SU-DHL-6 (cell line): ENCODE data around the gene ZCCHC3.

Experiments
- H2AFZ ChIP-seq: fragments of 200-600 bp; sonication (generic); 2 replicates; pipeline ENCODE4 v1.6.1; 2014; ENCODE audit warnings: low read depth, mild to moderate bottlenecking, moderate library complexity, mixed read lengths, antibody characterized with exemption, low read length; ENCODE audit not compliant: severe bottlenecking
- H3F3A ChIP-seq: fragments of 200-600 bp; shearing (Covaris generic); 2 replicates; pipeline ENCODE4 v1.6.0; 2016; ENCODE audit warnings: antibody characterized with exemption, mild to moderate bottlenecking; ENCODE audit not compliant: insufficient read depth
- H3K27ac ChIP-seq: fragments of 200-600 bp; sonication (generic); 2 replicates; pipeline ENCODE4 v1.5.1; 2016; ENCODE audit warnings: low read depth, mild to moderate bottlenecking, low read length, moderate library complexity, mixed read lengths
- H3K27me3 ChIP-seq: fragments of 200-600 bp; sonication (generic), shearing (Covaris generic); 2 replicates; pipeline ENCODE4 v1.6.0; 2014; ENCODE audit warnings: mild to moderate bottlenecking, low read length
- H3K36me3 ChIP-seq: fragments of 200-600 bp; sonication (generic); 2 replicates; pipeline ENCODE4 v1.6.1; 2014; ENCODE audit warnings: mild to moderate bottlenecking, low read length, mixed read lengths
- H3K4me2 ChIP-seq: fragments of 300-600, 200-600 bp; shearing (Covaris generic), sonication (generic); 2 replicates; pipeline ENCODE4 v1.6.0; 2014; ENCODE audit warnings: low read length, low read depth, mild to moderate bottlenecking; ENCODE audit not compliant: poor library complexity, severe bottlenecking
- H3K4me3 ChIP-seq: fragments of 200-600 bp; sonication (generic); 2 replicates; pipeline ENCODE4 v1.5.1; 2014; ENCODE audit warnings: antibody characterized with exemption, low read length, mild to moderate bottlenecking, mixed read lengths; ENCODE audit not compliant: insufficient read depth, poor library complexity, severe bottlenecking
- H3K79me2 ChIP-seq: fragments of 200-600 bp; sonication (generic); 2 replicates; pipeline ENCODE4 v1.6.1; 2014; ENCODE audit warnings: mild to moderate bottlenecking, low read length, moderate library complexity; ENCODE audit not compliant: insufficient read depth
- H3K9ac ChIP-seq: fragments of 200-600 bp; sonication (generic); 2 replicates; pipeline ENCODE4 v1.7.0; 2014; ENCODE audit warnings: mild to moderate bottlenecking, low read length
- H3K9me2 ChIP-seq: fragments of 200-600 bp; sonication (generic); replicated peaks from 2 replicates; pipeline ENCODE4 v1.6.1; 2014; ENCODE audit warnings: low read length; ENCODE audit not compliant: insufficient read depth
- H3K9me3 ChIP-seq: fragments of 200-600 bp; sonication (generic); 2 replicates; pipeline ENCODE4 v1.6.1; 2014; ENCODE audit warnings: low read length, mixed read lengths; ENCODE audit not compliant: insufficient read depth
- H4K20me1 ChIP-seq: fragments of 200-600 bp; sonication (generic); 2 replicates; pipeline ENCODE4 v1.6.1; 2014; ENCODE audit warnings: low read depth, mild to moderate bottlenecking, antibody characterized with exemption, low read length, moderate library complexity, mixed read lengths
- EZH2phosphoT487 ChIP-seq: fragments of 200-600 bp; sonication (generic), shearing (Covaris generic); conservative IDR thresholded peaks from 2 replicates; pipeline ENCODE4 v1.6.1; 2018; ENCODE audit warnings: mild to moderate bottlenecking, antibody characterized with exemption, low read length, moderate library complexity, mixed read lengths
- TF ChIP-seq, protein P1 (sequence below): fragments of 200-600 bp; sonication (generic); IDR thresholded peaks from one replicate; pipeline ENCODE4 v1.5.1; 2017; ENCODE audit warnings: antibody characterized with exemption, mild to moderate bottlenecking, low read length, moderate library complexity; ENCODE audit not compliant: insufficient read depth, poor library complexity, severe bottlenecking

ZCCHC3 gene

DNA sequence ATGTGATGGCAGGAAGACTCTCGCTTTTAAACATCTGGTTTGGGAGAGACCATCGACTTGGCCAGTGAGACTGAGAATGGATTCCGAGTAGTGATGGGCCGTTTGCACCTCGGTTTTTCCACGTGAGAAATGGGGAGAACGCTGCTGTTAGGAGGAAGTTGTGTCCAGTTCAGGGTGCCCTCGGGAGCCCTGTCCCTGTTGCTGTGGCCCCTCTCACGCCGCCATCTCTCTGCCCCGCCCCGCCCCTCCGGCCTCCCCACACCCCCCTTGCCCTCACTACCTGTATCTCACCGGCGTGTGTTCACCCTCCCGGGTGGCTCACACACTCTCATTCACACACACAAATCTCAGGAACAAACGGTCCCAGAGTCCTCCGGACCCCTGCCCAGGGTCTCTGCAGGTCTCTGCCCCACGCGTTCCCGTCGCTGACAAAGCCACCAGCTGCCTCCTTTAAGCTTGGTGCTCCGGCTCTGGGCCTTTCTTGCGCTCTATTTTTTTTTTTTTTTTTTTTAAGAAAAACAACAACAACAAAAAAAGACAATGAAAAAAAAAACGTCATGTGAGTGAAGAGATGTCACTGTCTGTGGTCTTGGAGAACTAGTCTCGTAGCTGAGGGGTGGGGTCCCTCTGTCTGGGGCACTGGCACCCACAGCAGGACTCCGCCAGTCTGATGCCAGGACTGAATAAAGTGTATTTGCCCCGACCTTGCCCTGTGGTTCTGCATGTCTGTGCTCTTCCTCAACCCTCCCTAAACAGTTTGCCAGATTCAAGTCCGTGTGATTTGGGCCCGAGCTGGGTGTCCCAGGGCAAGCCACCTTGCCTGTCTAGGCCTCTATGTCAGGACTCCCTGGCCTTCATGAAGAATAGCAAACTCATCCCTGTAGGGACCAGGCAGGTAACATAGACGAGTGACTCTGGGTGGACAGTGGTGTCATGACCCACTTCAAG is 30.9 kb downstream of the ZCCHC3 start:
- Histone ChIP-seq H3K4me3 (peak overlapping the region; percentile 84), H3K79me2 (peaks cover 11% of the 10 kb centered on the region; the same call in 1 of the 2 replicates), H3K9me3 (no peaks in the 10 kb centered on the region), H3K27ac (peak overlapping the region; percentile 89), H4K20me1 (no peaks in the 10 kb centered on the region), H3K9ac (peak overlapping the region; percentile 85), H2AFZ (no peak overlapping the region), H3K36me3 (no peaks in the 10 kb centered on the region), H3K4me2 (peak overlapping the region; percentile 92), H3F3A (peaks cover 22% of the 10 kb centered on the region), H3K27me3 (no peaks in the 10 kb centered on the region), H3K9me2 (no peaks in the 10 kb centered on the region)
- no peak for TF ChIP-seq EZH2phosphoT487
- TF ChIP-seq, protein P1, sequence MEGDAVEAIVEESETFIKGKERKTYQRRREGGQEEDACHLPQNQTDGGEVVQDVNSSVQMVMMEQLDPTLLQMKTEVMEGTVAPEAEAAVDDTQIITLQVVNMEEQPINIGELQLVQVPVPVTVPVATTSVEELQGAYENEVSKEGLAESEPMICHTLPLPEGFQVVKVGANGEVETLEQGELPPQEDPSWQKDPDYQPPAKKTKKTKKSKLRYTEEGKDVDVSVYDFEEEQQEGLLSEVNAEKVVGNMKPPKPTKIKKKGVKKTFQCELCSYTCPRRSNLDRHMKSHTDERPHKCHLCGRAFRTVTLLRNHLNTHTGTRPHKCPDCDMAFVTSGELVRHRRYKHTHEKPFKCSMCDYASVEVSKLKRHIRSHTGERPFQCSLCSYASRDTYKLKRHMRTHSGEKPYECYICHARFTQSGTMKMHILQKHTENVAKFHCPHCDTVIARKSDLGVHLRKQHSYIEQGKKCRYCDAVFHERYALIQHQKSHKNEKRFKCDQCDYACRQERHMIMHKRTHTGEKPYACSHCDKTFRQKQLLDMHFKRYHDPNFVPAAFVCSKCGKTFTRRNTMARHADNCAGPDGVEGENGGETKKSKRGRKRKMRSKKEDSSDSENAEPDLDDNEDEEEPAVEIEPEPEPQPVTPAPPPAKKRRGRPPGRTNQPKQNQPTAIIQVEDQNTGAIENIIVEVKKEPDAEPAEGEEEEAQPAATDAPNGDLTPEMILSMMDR: no peak

DNA sequence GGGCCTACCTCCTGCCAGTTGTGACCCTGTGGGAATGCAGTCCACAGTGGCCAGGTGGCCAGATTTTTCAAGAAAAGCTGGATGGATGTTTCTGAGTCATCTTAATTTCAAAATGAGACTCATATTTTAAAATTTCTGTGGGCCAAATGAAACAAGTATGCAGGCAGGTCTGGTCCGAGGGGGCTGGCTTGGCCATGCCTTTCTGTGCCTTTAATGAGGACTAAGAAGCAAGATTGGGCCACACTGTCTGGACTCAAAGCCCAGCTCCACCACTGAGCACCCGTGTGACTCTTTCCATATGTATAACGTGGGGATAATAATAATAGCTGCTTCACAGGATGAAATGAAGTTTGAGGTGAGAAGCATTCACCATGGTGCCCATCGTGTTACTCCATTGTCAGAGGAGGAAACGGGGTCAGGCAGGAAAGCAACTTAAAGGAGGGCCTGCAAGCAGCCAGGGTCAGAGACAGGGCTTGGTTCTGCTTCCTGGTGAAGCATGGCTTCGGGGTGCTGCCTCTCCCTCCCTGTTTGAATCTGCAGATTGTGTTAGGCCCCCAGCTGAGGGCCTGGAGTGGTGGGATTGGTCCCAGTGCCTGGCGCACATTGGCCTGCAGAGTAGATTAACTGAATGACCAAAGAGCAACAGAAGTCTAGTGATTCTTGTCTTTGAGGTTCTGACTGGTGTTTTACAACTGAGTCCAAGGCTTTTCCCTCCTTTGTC is 31.8 kb downstream of the ZCCHC3 start:
- no peak for TF ChIP-seq EZH2phosphoT487
- TF ChIP-seq, protein P1: no peak
- Histone ChIP-seq H3K4me2 (peak overlapping the region; percentile 92), H3K9me2 (no peaks in the 10 kb centered on the region), H3K9me3 (no peaks in the 10 kb centered on the region), H3K27me3 (no peaks in the 10 kb centered on the region), H2AFZ (no peak overlapping the region), H4K20me1 (no peaks in the 10 kb centered on the region), H3K9ac (peak overlapping the region; percentile 85; the same call in 1 of the 2 replicates), H3K4me3 (no peak overlapping the region), H3K27ac (peak overlapping the region; percentile 54), H3F3A (peaks cover 22% of the 10 kb centered on the region), H3K36me3 (no peaks in the 10 kb centered on the region), H3K79me2 (peaks cover 11% of the 10 kb centered on the region; the same call in 1 of the 2 replicates)

DNA sequence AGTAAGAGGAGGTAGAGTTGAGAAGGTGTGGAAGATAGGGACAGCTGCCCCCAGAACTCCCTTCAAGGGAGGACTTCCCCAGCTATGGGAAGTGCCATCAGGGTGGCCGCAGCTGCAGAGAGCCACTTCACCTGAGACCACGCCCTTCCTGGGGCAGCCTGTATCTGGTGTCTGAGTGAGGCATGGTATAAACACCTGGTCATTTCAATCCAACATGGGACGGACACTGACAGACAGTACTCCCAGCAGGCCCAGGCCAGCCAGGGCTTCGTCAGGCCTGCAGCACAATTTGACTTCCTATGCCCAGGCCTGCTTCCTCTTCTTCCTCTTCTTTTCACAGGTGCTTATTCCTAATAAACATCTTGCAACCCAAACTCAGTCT is 32.5 kb downstream of the ZCCHC3 start:
- no peak for TF ChIP-seq EZH2phosphoT487
- TF ChIP-seq, protein P1: no peak
- Histone ChIP-seq H3K4me3 (no peak overlapping the region), H2AFZ (no peak overlapping the region), H3K9ac (no peak overlapping the region), H3K9me2 (no peaks in the 10 kb centered on the region), H4K20me1 (no peaks in the 10 kb centered on the region), H3K9me3 (no peaks in the 10 kb centered on the region), H3K27me3 (no peaks in the 10 kb centered on the region), H3K27ac (peak overlapping the region; percentile 6; the same call in 1 of the 2 replicates), H3K79me2 (peaks cover 11% of the 10 kb centered on the region; the same call in 1 of the 2 replicates), H3K4me2 (peak overlapping the region; percentile 92), H3K36me3 (no peaks in the 10 kb centered on the region), H3F3A (peaks cover 22% of the 10 kb centered on the region)
